ENCODE results near the gene MYCT1. TPM values are rescaled to one million over a fixed set of nuclear protein-coding genes. Genes with fewer than 3 reads are reported as not detected.
"Not testable (repeated sequence)": the region's sequence is repeated elsewhere in the genome, so short reads cannot be mapped to it uniquely, and the experiment has no call there.

The MYCT1 gene
- total RNA-seq, 1 experiment from 2014 or later, result not detected

DNA sequence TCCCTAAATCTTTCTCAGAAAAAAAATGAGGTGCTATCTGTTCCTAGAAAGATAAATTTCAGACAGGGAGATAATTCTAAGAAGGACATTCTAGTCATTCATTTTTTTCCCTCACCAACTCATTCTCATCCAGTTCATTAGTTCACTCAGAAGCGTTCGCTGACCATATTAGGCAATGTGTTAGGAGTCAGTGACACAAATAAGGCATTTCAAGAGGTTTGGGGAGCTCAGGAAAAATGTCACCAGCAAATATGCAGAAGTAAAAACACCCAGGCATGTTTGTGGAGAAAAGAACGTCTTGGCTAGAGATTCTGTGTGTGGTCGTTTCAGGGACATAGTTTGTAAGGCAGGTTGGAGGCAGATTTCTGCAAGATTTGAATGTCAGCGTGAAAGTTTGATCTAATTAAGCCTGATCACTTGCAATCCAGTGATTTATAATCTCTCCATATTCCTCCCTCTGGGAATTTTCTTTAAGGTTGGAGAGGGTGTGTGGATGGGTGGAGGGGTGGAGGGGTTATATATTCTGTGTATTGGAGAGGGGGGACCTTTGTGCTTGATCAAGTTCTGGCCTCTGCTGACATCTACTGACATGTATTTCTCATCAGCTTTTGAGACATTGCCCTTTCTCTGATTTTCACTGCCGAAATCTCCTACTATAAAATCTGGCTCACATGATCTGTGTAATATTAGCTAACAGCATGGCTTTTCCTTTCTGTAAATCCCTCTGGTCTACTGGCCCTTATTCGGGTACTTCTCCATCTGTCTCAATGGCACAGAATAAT, 3.6 kb downstream of the MYCT1 start:
- Histone ChIP-seq H3K9me3 (ENCODE audit: control insufficient read depth, insufficient read depth, low read depth, low read length) (no peaks in the 10 kb centered on the region), H3K4me1 (ENCODE audit: control insufficient read depth, insufficient read depth, low read length) (no peaks in the 10 kb centered on the region), H3K4me3 (ENCODE audit: low read depth in 2 of 2, low read length in 2 of 2) (no peak overlapping the region), H3K27me3 (ENCODE audit: control insufficient read depth, insufficient read depth, low read length) (no peaks in the 10 kb centered on the region; the same call in 1 of the 2 replicates), H3K27ac (ENCODE audit: low read length) (no peak overlapping the region), H3K36me3 (ENCODE audit: control insufficient read depth, insufficient read depth, low read length) (no peaks in the 10 kb centered on the region)
- intact Hi-C loops (cut with micrococcal nuclease; ENCODE audit: unreplicated experiment), result no loop called here
- peak; percentile 48; the same call in 1 of the 2 replicates for ATAC-seq
- BruUV-seq (replicated peaks), result no TSS peak
- CTCF ChIA-PET, result no interaction called here
- POLR2A ChIA-PET, result no interaction called here
- in situ Hi-C loops (cut with HindIII; ENCODE audit: low pct_unique_long_range_greater_than_20kb, low sequenced_read_pairs), result no loop called here
- TF ChIP-seq, protein P1, sequence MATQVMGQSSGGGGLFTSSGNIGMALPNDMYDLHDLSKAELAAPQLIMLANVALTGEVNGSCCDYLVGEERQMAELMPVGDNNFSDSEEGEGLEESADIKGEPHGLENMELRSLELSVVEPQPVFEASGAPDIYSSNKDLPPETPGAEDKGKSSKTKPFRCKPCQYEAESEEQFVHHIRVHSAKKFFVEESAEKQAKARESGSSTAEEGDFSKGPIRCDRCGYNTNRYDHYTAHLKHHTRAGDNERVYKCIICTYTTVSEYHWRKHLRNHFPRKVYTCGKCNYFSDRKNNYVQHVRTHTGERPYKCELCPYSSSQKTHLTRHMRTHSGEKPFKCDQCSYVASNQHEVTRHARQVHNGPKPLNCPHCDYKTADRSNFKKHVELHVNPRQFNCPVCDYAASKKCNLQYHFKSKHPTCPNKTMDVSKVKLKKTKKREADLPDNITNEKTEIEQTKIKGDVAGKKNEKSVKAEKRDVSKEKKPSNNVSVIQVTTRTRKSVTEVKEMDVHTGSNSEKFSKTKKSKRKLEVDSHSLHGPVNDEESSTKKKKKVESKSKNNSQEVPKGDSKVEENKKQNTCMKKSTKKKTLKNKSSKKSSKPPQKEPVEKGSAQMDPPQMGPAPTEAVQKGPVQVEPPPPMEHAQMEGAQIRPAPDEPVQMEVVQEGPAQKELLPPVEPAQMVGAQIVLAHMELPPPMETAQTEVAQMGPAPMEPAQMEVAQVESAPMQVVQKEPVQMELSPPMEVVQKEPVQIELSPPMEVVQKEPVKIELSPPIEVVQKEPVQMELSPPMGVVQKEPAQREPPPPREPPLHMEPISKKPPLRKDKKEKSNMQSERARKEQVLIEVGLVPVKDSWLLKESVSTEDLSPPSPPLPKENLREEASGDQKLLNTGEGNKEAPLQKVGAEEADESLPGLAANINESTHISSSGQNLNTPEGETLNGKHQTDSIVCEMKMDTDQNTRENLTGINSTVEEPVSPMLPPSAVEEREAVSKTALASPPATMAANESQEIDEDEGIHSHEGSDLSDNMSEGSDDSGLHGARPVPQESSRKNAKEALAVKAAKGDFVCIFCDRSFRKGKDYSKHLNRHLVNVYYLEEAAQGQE (IDR thresholded peaks at IDR 0.05; ENCODE audit: insufficient read depth in 1 of 2, low read depth in 2 of 2, low read length in 1 of 2), result no peak
- TF ChIP-seq, protein P2, sequence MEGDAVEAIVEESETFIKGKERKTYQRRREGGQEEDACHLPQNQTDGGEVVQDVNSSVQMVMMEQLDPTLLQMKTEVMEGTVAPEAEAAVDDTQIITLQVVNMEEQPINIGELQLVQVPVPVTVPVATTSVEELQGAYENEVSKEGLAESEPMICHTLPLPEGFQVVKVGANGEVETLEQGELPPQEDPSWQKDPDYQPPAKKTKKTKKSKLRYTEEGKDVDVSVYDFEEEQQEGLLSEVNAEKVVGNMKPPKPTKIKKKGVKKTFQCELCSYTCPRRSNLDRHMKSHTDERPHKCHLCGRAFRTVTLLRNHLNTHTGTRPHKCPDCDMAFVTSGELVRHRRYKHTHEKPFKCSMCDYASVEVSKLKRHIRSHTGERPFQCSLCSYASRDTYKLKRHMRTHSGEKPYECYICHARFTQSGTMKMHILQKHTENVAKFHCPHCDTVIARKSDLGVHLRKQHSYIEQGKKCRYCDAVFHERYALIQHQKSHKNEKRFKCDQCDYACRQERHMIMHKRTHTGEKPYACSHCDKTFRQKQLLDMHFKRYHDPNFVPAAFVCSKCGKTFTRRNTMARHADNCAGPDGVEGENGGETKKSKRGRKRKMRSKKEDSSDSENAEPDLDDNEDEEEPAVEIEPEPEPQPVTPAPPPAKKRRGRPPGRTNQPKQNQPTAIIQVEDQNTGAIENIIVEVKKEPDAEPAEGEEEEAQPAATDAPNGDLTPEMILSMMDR (IDR thresholded peaks at IDR 0.05), result peak; percentile 33
- DNase-seq (ENCODE audit: low read depth, low spot score), result no peak

DNA sequence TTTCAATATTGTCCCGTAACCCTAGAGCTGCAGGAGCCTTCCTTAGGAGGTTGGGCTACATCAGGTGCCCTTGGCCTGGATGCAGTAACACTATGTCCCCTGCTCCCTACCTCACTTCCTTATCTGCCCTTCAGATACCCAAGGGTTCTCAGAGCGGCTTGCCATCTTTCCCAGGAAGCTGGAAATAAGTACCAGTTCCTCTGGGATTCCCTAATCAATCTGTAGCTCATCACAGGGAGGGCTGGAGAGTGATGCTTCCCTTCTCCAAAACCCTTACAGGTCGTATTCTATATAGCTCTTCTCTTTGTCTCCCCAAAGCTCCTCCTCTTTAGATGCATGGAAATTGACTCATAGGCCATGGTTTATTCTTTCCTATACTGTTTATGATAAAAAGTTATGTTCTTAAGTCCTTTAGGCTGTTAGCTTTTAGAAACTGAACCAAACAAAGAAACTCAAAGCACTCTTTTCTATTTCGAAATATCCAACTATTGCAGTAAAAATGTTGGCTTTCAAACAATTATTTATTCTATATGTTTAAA, 4.2 kb downstream of the MYCT1 start:
- H3K27me3 ChIP-seq (ENCODE audit: control insufficient read depth, insufficient read depth, low read length), result no peaks in the 10 kb centered on the region; the same call in 1 of the 2 replicates
- ChIA-PET CTCF (no interaction called here), POLR2A (no interaction called here)
- TF ChIP-seq, protein P1 (IDR thresholded peaks at IDR 0.05; ENCODE audit: insufficient read depth in 1 of 2, low read depth in 2 of 2, low read length in 1 of 2), result no peak
- TF ChIP-seq SIN3A (IDR thresholded peaks at IDR 0.05; ENCODE audit: borderline replicate concordance, insufficient read depth, low read depth, low read length) (no peak), TCF7L2 (IDR thresholded peaks at IDR 0.05; ENCODE audit: low read depth, low read length) (no peak), POLR2AphosphoS5 (IDR thresholded peaks at IDR 0.05; ENCODE audit: low read depth, low read length) (no peak)
- TF ChIP-seq, protein P2 (IDR thresholded peaks at IDR 0.05), result no peak
- no peaks in the 10 kb centered on the region for H3K9me3 ChIP-seq (ENCODE audit: control insufficient read depth, insufficient read depth, low read depth, low read length)
- ATAC-seq (no peak), DNase-seq (ENCODE audit: low read depth, low spot score) (no peak)
- in situ Hi-C loops (cut with HindIII; ENCODE audit: low pct_unique_long_range_greater_than_20kb, low sequenced_read_pairs) (no loop called here), intact Hi-C loops (cut with micrococcal nuclease; ENCODE audit: unreplicated experiment) (no loop called here)
- BruUV-seq (replicated peaks), result no TSS peak
- no peak overlapping the region for H3K4me3 ChIP-seq (ENCODE audit: low read depth in 2 of 2, low read length in 2 of 2)
- H3K4me1 ChIP-seq (ENCODE audit: control insufficient read depth, insufficient read depth, low read length), result no peaks in the 10 kb centered on the region
- H3K36me3 ChIP-seq (ENCODE audit: control insufficient read depth, insufficient read depth, low read length), result no peaks in the 10 kb centered on the region
- no peak overlapping the region for H3K27ac ChIP-seq (ENCODE audit: low read length)

DNA sequence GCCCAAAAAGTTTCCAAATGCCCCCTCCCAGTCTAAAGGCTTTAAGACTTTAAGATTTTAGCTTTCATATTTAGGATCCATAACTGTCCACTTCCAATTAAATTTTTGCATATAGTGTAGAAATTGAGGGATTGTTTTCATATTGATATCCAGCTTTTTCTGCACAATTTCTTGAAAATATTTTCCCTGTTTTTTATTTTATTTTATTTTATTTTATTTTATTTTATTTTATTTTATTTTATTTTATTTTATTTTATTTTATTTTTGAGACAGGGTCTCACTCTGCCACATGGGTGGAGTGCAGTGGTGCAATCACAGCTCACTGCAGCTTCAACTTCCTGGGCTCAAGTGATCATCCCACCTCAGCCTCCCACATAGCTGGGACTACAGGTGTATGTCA, 6.1 kb downstream of the MYCT1 start:
- H3K4me3 ChIP-seq (ENCODE audit: low read depth in 2 of 2, low read length in 2 of 2); CTCF ChIA-PET; H3K9me3 ChIP-seq (ENCODE audit: control insufficient read depth, insufficient read depth, low read depth, low read length); ATAC-seq; H3K36me3 ChIP-seq (ENCODE audit: control insufficient read depth, insufficient read depth, low read length); intact Hi-C loops (cut with micrococcal nuclease; ENCODE audit: unreplicated experiment); H3K27ac ChIP-seq (ENCODE audit: low read length); in situ Hi-C loops (cut with HindIII; ENCODE audit: low pct_unique_long_range_greater_than_20kb, low sequenced_read_pairs); H3K4me1 ChIP-seq (ENCODE audit: control insufficient read depth, insufficient read depth, low read length); BruUV-seq (replicated peaks); POLR2A ChIA-PET; H3K27me3 ChIP-seq (ENCODE audit: control insufficient read depth, insufficient read depth, low read length); DNase-seq (ENCODE audit: low read depth, low spot score): not testable (repeated sequence)

Data from Panc1 (cell line).